ENCODE measurements around the gene MRPL58.

DNA sequence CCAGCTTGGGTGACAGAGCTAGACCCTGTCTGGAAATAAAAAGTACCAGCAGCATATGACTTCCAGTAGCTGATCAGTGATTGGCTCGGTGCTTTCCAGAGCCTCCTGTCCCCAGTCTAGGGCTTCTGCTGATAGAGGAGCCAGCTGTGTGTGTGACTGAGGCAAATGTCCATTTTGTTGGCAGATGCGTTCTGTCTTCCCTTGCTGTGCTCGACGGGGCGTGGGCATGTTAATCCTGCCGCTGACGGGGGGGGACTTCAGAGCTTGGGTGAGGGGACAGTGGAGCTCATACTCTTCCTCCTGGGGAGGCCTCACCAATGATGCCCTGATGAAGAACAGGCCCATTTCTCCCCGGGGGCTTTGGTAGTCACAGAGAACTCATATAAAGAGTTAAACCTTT, 49.1 kb downstream of the MRPL58 start:
- TF ChIP-seq, protein P1, sequence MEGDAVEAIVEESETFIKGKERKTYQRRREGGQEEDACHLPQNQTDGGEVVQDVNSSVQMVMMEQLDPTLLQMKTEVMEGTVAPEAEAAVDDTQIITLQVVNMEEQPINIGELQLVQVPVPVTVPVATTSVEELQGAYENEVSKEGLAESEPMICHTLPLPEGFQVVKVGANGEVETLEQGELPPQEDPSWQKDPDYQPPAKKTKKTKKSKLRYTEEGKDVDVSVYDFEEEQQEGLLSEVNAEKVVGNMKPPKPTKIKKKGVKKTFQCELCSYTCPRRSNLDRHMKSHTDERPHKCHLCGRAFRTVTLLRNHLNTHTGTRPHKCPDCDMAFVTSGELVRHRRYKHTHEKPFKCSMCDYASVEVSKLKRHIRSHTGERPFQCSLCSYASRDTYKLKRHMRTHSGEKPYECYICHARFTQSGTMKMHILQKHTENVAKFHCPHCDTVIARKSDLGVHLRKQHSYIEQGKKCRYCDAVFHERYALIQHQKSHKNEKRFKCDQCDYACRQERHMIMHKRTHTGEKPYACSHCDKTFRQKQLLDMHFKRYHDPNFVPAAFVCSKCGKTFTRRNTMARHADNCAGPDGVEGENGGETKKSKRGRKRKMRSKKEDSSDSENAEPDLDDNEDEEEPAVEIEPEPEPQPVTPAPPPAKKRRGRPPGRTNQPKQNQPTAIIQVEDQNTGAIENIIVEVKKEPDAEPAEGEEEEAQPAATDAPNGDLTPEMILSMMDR (IDR thresholded peaks at IDR 0.05 in 2 of 3, conservative IDR thresholded peaks at IDR 0.05 in 1 of 3; ENCODE audit: control insufficient read depth in 2 of 3, extremely low read depth in 1 of 3, insufficient read depth in 1 of 3, low read depth in 3 of 3, low read length in 3 of 3) = no peak
- TF ChIP-seq GABPA (IDR thresholded peaks at IDR 0.05; ENCODE audit: low read depth) = no peak

Measured in GM12878 (cell line).